H1 (cell line): ENCODE results near the gene SLC26A11. TPM values are rescaled to one million over a fixed set of nuclear protein-coding genes. Genes with fewer than 3 reads are reported as not detected.

Experiments
- EZH2 ChIP-seq: fragments of 200-600 bp; sonication (generic); IDR thresholded peaks from 2 replicates; pipeline ENCODE4 v1.7.1; 2012; ENCODE audit warnings: low read depth, mild to moderate bottlenecking, moderate library complexity, low read length, inconsistent platforms; ENCODE audit not compliant: severe bottlenecking
- RBBP5 ChIP-seq: IDR thresholded peaks from 2 replicates; pipeline ENCODE4 v1.7.1; 2012; ENCODE audit warnings: low read depth, mild to moderate bottlenecking, inconsistent platforms, low read length, moderate library complexity, borderline replicate concordance
- SUZ12 ChIP-seq: fragments of 200-600 bp; sonication (generic); IDR thresholded peaks from 2 replicates; pipeline ENCODE4 v1.6.1; 2012; ENCODE audit warnings: mild to moderate bottlenecking, inconsistent platforms, low read length, moderate library complexity, mixed read lengths
- polyA plus RNA-seq, 7 experiments: library from polyadenylated mRNA; depleted of rRNA in 3 of 7; stranded (reverse) in 5 of 7; unstranded in 2 of 7; fragments of >200 nt in 5 of 7; fragments of 200-250 nt in 2 of 7; gene quantifications; 1 replicate in 5 of 7; 2 replicates in 1 of 7; 4 replicates in 1 of 7; pipeline versions ENCODE4 v1.2.1 to v1.2.3, GENCODE V29; 2011 to 2013; ENCODE audit warnings: missing spikeins in 2 of 7, mixed read lengths in 2 of 7
- total RNA-seq: library from RNA; stranded (reverse); fragmentation: NEBNext Ultra II Directional; extraction: Animal tissue kit (Norgen Biotek cat#: 25700); gene quantifications from 2 replicates; pipeline ENCODE4 v1.2.1, GENCODE V29; 2021

SLC26A11 gene
- total and polyA plus RNA-seq, 2 of the 8 experiments (the other 6 are each of a cell fraction or from before 2014, with no cell fraction given), result 15.5 to 25.9 TPM

DNA sequence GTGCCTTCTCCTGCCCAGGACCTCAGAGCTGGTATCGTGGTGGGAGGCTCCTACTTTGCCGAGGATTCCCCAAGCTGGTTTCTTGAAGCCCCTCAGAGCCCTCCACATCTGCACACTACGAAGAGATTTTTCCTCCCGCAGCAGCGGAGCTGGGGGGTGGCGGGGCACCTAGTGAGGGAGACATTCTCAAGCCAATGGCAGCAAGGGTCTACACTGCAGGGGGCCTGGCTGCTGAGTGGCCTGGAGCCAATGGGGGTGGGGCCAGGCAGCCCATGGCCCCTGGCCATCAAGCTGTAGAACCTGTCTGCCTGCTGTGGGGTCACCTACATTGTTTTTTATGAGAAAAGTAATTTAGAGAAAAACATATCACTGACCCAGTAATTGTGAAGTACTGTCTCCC is 5.0 kb downstream of the SLC26A11 start (continued):
- TF ChIP-seq EZH2 (no peak), SUZ12 (no peak), RBBP5 (no peak)
